CD4-positive, alpha-beta T cell treated with Interferon gamma for 1 hour (primary cell): ENCODE data around the gene AKNA.

Experiments used
- DNase-seq: peaks from one replicate; pipeline ENCODE4 v3.0.0-alpha.2; 2020

The AKNA gene

DNA sequence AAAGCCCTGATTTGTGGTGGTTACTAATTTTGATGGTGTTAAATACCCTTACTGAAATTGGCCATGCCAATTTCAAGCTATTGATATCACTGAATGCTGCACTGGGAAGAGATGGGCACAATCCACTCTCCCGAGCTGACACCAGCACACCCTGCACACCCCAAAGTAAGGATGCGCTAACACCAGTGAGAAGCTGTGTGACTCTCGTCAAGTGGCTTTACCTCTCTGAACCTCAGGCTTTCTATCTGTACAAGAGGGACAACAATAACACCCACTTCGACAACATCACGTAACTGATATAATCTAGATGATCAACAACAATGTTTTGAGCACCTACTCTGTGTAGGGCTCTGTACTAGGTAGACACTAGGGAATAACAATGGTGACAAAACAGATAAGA, 8.0 kb upstream of the AKNA start:
- DNase-seq, result no peak

DNA sequence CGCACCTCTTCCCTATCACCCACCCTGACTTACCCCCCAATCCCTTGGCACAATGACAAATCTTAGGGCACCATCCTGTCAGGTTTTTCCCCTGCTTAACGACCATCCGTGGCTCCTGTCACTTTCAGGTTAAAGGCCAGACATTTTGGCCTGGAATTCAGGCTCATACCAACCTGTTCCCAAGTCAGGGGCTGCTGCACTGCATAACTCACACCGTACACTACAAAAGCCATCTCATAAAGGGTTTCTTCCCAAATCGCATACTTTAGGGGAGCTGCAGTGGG, 7.5 kb upstream of the AKNA start:
- DNase-seq, result no peak

DNA sequence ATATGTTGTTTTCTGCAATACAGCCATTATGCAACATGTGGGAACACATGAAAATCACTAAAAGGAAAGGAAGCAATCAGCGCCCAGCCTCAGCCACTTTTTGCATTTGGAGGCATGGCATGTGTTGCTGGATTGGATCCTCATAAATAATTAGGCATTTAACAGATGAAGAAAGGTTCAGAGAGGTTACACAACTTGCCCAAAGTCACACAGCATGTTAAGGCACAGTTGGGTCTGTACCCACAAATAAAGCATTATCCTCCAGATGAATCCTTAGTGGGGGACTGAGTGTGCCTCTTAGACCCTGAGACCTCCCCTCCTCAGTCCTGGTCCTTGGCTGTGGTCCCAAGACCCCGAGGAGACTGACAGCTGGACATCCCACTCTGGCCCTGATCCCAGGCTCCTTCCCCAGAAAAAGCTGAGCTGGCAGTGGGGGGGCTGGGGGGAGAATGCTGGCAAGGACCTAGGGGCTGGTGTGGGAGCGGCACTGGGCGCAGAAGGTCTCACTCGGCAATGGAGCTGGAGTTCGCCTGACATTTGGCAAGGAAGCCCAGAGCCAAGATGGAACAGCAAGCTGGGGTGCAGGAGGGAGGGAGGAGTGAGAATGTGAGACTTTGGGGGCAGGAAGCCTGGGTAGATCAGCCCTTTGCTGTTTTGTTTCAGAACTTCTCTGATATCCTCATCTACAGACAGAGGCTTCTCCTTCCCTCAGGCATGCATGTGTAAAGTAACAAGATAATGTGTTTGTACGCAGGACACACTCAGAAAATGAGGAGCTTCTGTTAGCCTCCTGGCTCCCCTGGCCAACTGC, 6.9 kb upstream of the AKNA start:
- no peak for DNase-seq

DNA sequence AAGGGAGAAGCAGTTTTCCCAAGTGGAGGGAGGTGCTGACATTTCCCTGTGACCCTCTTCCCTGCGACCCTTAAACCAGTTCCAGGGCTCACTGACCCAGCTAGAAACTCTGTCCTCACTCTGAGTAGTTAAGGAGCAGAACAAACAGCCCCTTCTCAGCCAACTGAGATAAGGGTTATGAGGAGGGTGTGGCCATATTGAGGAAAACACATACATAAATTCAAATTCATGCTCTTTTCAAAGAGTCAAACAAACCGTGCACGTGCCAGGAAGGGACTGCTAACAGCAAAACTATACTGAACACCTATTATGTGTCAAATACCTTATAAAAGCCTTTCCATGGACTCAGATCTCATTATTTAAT, 4.9 kb upstream of the AKNA start:
- DNase-seq, result no peak

DNA sequence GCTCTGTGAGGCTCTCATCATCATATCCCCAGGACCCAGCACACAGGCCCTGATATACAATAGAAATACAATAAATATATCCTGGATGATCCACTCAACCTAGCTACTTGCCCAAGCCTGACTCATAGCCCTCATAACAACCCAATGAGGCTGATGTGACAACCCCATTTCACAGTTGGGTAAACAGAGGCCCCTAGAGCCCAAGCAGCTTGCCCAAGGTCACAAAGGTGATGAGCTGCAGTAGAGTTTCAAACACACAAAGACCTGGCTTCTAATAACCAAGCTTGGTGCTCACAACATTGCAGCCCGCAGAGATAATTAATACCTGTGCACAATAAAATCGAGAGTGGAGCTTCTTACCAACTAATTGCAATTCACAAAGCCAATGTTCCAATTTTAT, 3.2 kb upstream of the AKNA start:
- no peak for DNase-seq

DNA sequence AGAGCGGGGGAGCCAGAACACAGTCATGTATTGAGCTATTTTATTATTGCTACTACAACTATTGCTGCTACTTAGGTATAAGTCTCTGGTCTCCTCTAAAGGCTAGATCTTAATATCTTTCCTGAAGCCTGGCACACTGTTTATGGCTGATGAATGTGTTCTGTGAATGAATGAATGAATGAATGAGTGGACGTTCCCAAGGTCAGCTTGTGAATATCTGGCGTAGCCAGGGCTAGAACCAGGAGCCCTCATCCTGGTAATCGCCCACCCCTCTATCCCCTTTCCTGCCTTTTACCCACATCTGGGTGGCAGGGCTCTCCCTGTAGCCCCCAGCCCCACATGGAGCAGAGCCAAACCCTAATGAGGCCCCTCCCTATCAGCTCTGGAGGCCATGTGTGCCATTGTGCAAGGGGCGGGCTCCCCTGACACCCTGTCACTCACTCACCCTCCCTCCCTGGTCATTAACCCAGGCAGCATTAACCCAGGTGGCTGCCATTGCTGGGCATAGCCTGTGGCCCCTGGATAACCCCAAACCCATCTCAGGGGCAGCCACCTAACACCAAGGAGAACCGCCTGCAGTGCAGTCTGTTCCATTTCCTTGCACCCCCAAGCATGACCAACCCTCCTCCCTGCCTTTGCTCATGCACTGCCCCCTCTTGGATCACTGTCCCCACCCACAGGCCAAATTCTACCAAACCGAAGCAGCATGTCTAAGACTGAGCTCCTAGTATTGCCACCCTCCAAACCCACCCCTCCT, 2.0 kb upstream of the AKNA start:
- no peak for DNase-seq

DNA sequence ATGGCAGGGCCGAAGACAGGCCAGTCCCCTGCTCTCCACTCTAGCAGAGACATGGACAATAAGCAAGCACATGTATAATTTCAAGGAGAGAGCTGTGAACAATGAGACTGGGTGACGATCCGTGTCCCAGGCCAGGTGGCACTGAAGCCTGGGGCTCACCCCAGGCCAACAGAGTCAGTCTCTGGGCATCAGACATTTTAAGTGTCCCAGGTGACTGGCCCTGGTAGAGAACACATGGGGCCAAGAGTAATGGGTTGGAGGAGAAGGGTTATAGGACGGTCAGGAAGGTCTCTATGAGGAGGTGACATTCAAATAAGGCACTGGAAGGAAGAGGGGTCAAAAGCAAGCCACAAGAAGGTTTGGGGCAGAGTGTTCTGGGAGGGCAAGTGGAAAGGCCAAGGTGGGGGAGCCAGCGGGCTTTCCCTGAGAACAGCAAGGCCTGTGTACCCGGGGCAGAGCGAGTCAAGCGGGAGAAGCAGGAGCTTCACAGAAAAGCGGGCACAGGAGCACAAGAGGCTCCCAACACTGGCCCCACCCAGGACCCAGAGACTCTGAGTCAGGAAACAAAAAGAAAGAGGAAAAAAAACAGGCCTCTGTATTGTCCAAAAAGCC, 1.1 kb upstream of the AKNA start:
- DNase-seq, result no peak

DNA sequence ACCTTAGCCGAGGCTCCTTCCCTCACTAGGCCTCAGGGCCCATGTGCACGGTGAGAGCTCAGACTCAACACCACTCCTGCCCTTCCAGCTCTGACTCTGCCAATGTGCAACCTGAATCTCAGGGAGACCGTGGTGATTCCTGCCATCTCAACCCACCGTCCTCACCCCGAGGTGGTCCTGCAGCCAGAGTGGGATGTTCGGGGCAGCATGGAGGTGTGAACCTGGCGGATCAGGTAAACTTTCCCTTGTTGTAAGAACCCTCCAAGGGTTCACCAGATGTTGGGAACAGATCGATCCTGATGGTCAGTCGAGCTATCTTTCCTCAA, 538 bp upstream of the AKNA start:
- no peak for DNase-seq

DNA sequence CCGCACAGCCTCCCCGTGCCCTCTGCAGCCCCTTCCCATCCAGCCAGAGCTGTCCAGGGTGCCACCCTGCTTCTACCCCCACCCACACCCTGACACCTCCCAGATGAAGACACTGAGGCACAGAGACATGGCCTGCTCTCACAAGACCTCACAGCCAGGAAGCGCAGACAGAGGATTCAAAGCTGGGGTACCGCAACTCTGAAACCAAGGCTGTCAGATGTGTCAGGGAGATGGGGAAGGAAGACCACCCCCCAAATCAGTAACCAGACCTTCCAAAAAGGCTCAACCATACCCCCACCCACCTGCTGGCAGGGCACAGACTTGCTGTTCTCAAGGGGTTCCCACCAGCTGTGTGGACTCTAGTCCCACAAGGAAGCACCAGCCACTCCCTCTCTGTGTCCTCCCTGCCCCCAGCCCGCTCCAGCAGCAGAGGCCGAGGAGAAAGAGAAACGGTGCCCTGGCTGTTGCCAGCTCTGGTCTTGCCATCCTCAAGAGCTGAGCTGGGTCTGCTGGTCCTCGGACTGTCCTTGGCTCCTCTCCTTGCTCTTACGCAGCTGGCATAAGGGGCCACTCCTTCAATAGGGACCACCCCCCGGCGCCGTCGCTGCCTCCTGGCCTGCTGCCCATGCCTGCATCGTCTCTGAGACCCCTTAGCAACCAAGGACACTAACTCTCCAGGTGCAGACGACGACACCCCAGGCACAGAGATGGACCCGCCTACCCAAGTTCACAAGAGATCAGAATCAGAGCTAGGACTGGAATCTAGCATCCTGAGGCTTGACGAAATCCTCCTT, 699 bp downstream of the AKNA start:
- peak; percentile 22 for DNase-seq

DNA sequence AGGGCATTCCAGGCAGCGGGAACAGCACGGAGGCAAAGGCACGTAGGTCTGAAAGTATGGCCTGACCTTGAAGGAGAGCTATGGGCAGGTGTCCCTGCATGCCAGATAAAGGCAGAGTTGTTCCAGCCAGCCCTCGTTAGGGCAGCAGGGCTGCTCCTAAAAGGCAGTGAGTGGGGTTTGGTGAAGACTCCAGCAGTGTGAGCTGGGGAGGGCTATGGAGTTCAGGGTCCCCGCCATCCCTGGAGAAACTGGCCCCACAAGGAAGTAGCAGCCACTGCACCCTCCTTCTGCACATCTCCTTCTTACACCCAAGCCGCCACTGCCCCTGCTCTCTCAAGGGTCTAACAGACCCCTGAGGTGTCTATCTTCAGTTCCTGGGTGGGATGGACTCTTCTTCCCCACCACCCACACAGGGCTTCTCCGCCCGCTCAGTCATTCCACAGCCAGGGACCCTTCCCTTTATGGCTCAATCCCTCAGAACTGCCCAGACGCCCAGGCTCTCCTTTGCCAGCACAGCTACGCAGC, 1.4 kb downstream of the AKNA start:
- no peak for DNase-seq

DNA sequence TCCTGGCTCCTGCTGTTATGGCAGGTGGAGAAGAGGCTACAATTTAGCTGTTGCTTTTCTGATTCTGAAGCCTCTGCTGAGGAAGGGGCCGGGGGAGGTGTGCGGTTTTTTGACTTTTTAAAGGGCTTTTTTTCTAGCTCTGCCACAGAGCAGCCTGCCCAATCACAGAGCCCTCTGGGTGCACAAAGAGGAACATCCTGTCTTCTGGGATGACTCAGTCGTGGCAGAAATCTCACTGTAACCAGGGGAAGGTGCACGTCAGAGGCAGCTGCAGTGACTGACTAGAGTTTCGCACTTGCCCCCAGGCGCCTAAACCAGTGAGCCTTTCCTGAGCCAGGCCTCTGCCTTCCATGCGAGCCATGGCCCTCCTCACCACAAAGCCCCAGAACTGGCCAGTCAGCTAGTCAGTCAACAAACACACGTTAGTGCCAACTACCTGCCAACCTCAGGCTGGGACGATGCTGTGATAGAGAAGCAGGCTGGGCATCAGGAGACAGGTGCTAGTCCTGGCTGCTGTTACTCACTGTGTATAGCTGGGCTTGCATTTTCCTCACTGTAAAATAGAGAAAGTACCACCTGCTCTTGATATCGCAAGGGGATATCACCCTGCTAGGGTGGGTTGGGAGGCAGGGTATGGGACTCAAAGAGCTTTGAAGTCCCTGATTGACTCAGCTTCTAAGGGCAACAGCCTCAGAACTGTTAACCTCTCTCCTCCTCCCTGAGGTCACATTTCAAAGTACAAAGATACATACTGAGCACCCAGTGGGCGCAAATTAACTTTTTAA, 2.2 kb downstream of the AKNA start:
- DNase-seq, result peak; percentile 93

DNA sequence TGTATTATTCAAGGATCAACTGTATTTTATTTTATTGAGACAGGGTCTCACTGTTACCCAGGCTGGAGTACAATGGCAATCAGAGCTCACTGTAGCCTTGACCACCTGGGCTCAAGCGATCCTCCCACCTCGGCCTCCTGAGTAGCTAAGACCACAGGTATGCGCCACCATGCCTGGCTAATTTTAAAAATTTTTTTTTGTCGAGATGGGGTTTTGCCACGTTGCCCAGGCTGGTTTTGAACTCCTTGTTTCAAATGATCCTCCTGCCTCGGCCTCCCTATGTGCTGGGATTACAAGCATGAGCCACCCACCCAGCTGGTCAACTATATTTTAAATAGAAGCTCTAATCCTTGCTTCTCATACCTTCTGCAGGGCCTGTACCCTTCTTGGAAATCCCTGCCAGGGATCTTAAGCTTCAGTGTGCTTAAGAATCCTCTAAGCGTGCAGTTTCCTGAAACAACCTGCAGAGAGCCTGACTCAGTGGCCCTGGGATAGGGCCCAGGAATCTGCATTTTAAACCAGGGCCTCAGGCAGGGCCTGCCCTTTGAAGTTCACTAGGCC, 2.9 kb downstream of the AKNA start:
- no peak for DNase-seq

DNA sequence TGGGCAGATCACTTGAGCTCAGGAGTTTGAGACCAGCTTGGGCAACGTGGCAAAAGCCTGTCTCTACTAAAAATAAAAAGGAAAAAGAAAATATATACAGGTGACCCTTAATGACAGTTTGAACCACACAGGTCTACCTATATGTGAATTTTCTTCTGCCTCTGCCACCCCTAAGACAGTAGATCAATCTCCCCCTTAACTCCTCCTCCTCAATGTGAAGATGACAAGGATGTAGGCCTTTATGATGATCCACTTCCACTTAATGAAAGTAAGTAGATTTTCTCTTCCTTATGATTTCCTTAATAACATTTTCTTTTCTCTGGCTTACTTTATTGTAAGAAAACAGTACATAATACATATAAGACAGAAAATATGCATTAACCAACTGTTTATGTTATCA, 3.4 kb downstream of the AKNA start:
- DNase-seq, result no peak

DNA sequence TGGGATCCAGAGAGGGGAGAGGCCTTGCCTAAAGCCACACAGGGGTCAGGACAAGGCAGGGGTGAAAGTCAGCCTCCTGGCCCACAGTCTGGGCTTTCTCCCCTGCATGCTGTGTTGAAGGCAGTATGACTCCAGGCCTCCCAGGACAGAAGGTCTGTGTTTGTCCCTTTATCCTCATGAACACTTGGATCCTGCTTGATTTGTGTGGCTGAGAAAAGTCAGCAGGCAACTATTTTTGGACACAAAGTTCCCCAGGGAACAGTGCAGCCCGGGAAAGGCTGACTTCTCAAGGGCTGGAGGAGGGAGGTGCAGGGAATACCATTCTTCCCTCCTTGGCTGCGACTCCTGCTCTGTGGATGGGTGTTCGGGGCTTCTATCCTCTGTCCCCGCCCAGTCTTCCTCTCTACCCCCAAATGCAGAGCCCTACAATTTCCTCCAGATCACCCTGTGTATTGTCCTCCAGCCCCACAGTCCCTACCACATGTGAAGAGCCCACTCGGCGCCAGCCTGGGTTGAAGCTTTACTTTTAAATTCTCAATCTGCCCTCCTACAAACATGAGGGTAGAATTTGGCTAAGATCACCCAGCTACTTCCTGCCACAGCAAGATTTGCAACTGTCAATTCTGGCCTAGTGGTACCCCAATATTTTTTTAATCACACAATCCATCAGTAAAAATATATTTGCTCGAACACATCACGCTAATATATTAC, 4.1 kb downstream of the AKNA start:
- DNase-seq, result no peak

DNA sequence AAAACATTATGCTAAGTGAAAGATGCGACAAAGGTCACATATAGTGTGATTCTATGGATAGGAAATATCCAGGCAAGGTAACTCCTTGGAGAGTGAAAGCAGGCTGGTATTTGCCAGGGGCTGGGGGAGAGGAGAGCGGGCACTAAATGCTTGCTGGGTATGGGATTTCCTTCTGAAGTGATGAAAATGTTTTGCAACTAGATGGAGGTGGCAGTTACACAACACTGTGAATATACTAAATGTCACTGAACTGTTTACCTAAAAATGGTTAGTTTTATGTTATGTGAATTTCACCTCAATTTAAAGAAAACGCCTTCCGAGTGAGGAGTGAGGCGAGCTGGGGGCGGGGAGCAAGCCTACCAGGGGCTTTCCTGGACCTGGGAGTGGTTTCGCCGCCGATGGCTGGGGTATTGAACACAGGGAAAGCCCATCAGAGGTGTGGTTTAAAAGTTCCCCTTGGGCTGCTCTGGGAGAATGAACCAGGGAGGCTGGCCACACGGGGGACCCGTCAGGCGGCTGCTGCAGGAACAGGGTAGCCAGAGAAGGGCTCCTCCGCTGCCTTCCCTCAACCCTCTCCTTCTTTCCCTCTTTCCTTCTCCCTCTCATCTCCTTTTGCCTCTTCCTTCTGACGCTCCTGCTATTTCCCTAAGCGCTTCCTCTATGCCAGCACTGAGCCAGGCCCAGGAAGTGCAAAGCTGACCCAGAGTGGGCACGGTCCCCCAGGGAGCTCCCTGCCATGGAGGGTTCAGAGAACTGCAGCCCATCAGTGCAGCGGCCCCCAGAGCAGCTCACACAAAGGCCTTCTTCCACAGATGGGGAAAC, 4.9 kb downstream of the AKNA start:
- DNase-seq, result peak; percentile 80

DNA sequence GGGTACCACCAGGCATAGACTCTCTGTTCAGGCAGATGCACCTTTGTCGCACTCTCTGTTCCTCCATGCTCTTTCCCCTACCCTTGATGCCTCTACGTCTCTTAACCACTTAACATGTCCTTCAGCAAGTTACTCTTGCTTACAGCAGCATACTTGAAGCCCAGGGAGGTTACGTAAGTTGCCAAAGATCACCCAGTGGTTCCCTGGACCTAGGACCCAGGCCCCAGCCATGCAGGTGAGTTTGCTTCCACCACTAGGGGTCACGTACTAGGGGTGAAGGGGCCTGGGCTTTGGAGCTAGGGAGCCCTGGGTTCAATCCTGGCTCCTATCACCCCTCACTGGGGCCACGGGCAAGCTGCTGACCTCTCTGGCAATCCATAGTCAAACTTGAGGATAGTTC, 8.9 kb downstream of the AKNA start:
- no peak for DNase-seq

DNA sequence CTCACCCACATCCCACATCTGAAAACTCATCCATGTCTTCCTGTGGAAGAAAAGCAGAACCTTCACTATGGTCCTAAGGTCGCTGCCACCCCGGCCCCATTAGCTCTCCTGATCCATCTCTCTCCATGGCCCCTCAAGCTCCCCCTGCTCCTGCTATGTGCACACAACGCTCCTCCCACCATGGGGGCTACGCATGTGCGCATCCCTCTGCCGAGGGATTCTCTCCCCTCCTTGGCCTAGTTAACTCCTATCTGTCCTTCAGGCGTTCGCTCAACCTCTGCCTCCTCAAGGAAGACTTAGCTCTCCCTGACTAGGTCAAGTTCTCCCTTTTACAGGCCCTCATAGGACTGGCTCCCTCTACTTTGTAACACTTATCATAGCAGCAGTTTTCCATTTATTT, 9.8 kb downstream of the AKNA start:
- no peak for DNase-seq

DNA sequence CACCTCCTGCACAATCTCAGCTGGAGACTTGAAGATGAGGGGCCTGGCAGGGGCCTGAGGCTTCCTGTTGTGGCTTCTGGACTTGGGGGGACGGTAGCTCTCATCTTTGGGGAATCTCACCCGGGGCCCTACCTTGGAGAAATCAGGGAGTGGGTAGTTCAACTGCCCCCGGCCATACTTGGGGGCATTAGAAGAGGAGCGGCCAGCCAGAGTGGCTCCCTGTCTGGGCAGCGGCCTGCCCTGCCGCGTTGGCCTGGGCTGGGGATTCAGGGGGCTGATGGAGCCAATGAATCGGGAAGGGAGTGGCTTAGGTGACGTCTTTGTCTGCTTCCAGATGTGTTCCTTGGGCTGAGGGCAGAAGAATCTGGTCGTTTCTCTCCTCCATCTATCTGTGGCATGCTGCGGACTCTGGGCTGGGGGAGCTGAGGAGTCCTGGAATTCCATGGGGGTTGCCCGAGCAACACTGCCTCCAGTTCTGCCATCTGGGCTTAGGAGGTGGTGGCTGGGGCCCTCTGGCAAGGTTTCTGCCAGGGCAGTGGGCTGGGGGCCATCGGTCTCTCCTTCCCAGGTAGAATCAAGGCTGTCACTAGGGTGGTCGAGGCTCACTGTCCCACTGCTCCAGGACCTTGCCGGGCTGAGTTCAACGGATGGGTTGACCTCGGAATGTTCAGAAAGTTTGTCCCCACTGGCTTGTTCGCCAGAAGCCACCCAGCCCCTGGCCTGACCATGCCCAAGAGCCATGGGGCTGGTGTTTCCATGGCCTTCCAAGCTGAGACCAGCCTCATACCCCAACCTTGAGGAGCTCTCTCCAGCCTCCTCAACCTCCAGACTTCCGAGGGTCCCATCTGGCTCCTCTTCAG, 11.0 kb downstream of the AKNA start:
- DNase-seq, result no peak

DNA sequence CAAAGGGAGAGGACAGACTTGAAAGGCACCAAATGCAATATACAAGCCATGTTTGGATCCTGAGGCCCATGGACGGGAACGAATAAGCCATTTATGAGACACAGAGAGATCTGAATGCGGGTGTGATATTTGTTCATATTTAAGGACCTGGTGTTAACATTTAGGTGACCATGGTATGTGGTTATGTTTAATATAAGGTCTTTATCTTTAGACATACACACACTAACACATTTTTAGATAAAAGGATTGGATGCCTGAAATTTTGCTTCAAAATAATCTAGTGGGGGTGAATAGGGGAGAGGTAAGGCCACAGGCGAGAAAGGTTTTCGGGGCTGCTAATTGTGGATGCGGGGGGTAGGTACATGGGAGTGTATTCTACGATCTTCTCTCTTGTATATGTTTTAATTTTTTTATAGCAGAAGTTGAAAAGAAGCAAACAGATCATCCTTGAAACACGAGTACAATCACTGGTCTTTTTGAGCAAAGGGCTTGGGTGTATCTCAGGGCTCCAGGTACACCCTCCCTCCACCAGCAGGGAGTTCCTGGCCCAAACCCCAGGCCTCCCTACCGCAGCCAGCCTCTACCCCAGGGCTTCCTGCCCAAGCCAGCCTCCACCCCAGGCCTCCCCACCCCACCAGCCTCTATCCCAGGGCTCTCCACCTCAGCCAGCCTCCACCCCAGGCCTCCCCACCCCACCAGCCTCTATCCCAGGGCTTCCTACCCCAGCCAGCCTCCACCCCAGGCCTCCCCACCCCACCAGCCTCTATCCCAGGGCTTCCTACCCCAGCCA, 12.2 kb downstream of the AKNA start:
- DNase-seq, result no peak
